ENCODE data around the gene HNRNPA2B1. TPM values are rescaled to one million over a fixed set of nuclear protein-coding genes. Genes with fewer than 3 reads are reported as not detected.

The HNRNPA2B1 gene
- total RNA-seq, 2 experiments from 2014 or later: 258 to 1,090 TPM

- POLR2A ChIA-PET: interaction anchor here (0.6 to 1.3 kb wide), 5 partner anchors 10 to 51 kb away, joined by 3 to 6 read pairs (median 3); no protein-coding TSS in a partner anchor
- DNase-seq (ENCODE audit: low spot score): no peak
Observed at GRCh38 chr7:26212921-26213718, 12.6 kb upstream of the HNRNPA2B1 start.

GRCh38 chr7:26208040-26208439, 7.5 kb upstream of the HNRNPA2B1 start:
- no peak overlapping the region for H2AFZ ChIP-seq (ENCODE audit: low read length)
- H3K27ac ChIP-seq (ENCODE audit: low read depth, low read length, poor library complexity, severe bottlenecking): no peak overlapping the region
- peaks cover 52% of the 10 kb centered on the region for H4K20me1 ChIP-seq (ENCODE audit: insufficient read depth, low read length)
- H3K9me3 ChIP-seq (ENCODE audit: low read length): no peaks in the 10 kb centered on the region
- no peaks in the 10 kb centered on the region for H3K9me2 ChIP-seq (ENCODE audit: insufficient read depth, low read length)
- ChIA-PET POLR2A (interaction anchor here (0.7 to 1.3 kb wide), 3 partner anchors 10 to 125 kb away, joined by 4 to 9 read pairs (median 6); no protein-coding TSS in a partner anchor), CTCF (ENCODE audit: unreplicated experiment) (no interaction called here)
- no peak overlapping the region for H3K4me2 ChIP-seq (ENCODE audit: low read length)
- peaks cover 33% of the 10 kb centered on the region for H3K4me1 ChIP-seq (ENCODE audit: insufficient read depth, low read length, poor library complexity, severe bottlenecking)
- no TSS peak for BruUV-seq (replicated peaks)
- peaks cover 100% of the 10 kb centered on the region for H3K36me3 ChIP-seq (ENCODE audit: insufficient read depth, low read length)
- no peak for DNase-seq (ENCODE audit: low spot score)
- no peak overlapping the region for H3K4me3 ChIP-seq (ENCODE audit: low read depth, low read length, poor library complexity, severe bottlenecking)
- peaks cover 79% of the 10 kb centered on the region for H3K79me2 ChIP-seq (ENCODE audit: insufficient read depth, low read depth, low read length)
- TF ChIP-seq EZH2phosphoT487 (IDR thresholded peaks at IDR 0.05; ENCODE audit: borderline replicate concordance, low read depth, low read length) (no peak), CTCF (conservative IDR thresholded peaks at IDR 0.05; ENCODE audit: low read length) (no peak)
- intact Hi-C loops (cut with micrococcal nuclease; ENCODE audit: unreplicated experiment): no loop called here

More at GRCh38 chr7:26212921-26213718, 12.6 kb upstream of the HNRNPA2B1 start:
- Histone ChIP-seq H2AFZ (ENCODE audit: low read length) (no peak overlapping the region), H4K20me1 (ENCODE audit: insufficient read depth, low read length) (peaks cover 14% of the 10 kb centered on the region), H3K4me3 (ENCODE audit: low read depth, low read length, poor library complexity, severe bottlenecking) (no peak overlapping the region), H3K4me1 (ENCODE audit: insufficient read depth, low read length, poor library complexity, severe bottlenecking) (no peaks in the 10 kb centered on the region), H3K9me2 (ENCODE audit: insufficient read depth, low read length) (no peaks in the 10 kb centered on the region), H3K79me2 (ENCODE audit: insufficient read depth, low read depth, low read length) (peaks cover 28% of the 10 kb centered on the region; the same call in 1 of the 2 replicates), H3K9me3 (ENCODE audit: low read length) (no peaks in the 10 kb centered on the region), H3K4me2 (ENCODE audit: low read length) (no peak overlapping the region), H3K36me3 (ENCODE audit: insufficient read depth, low read length) (peaks cover 62% of the 10 kb centered on the region), H3K27ac (ENCODE audit: low read depth, low read length, poor library complexity, severe bottlenecking) (no peak overlapping the region)
- intact Hi-C loops (cut with micrococcal nuclease; ENCODE audit: unreplicated experiment): no loop called here
- BruUV-seq (replicated peaks): TSS peak; percentile 69
- TF ChIP-seq CTCF (conservative IDR thresholded peaks at IDR 0.05; ENCODE audit: low read length) (no peak), EZH2phosphoT487 (IDR thresholded peaks at IDR 0.05; ENCODE audit: borderline replicate concordance, low read depth, low read length) (no peak)
- CTCF ChIA-PET (ENCODE audit: unreplicated experiment): no interaction called here

- peak overlapping the region; percentile 83 for H3K4me2 ChIP-seq (ENCODE audit: low read length)
- no peak for TF ChIP-seq EZH2phosphoT487 (IDR thresholded peaks at IDR 0.05; ENCODE audit: borderline replicate concordance, low read depth, low read length)
- TF ChIP-seq CTCF (conservative IDR thresholded peaks at IDR 0.05; ENCODE audit: low read length): no peak
- H3K4me3 ChIP-seq (ENCODE audit: low read depth, low read length, poor library complexity, severe bottlenecking): peak overlapping the region; percentile 99
- intact Hi-C loops (cut with micrococcal nuclease; ENCODE audit: unreplicated experiment): loop anchor here (5.0 kb wide), 2 partner anchors 164 to 236 kb away; no protein-coding TSS in a partner anchor
- CTCF ChIA-PET (ENCODE audit: unreplicated experiment): no interaction called here
- H3K9me2 ChIP-seq (ENCODE audit: insufficient read depth, low read length): no peaks in the 10 kb centered on the region
- POLR2A ChIA-PET: interaction anchor here (0.8 to 2.2 kb wide), 4 partner anchors 11 to 88 kb away, joined by 3 to 9 read pairs (median 4); partner anchors contain the start of gene SNX10
- H3K4me1 ChIP-seq (ENCODE audit: insufficient read depth, low read length, poor library complexity, severe bottlenecking): peaks cover 33% of the 10 kb centered on the region
- no peaks in the 10 kb centered on the region for H3K9me3 ChIP-seq (ENCODE audit: low read length)
- no peak for DNase-seq (ENCODE audit: low spot score)
- H3K79me2 ChIP-seq (ENCODE audit: insufficient read depth, low read depth, low read length): peaks cover 90% of the 10 kb centered on the region
- H4K20me1 ChIP-seq (ENCODE audit: insufficient read depth, low read length): peaks cover 66% of the 10 kb centered on the region
- peak overlapping the region; percentile 100 for H3K27ac ChIP-seq (ENCODE audit: low read depth, low read length, poor library complexity, severe bottlenecking)
- BruUV-seq (replicated peaks): TSS peak; percentile 66
- peaks cover 87% of the 10 kb centered on the region for H3K36me3 ChIP-seq (ENCODE audit: insufficient read depth, low read length)
- H2AFZ ChIP-seq (ENCODE audit: low read length): no peak overlapping the region
Observed at GRCh38 chr7:26203016-26203415, 2.5 kb upstream of the HNRNPA2B1 start.

Measured in OCI-LY7 (cell line).